ENCODE data around the gene TMEM179.

GRCh38 chr14:104574978-104575583 is 29.5 kb downstream of the TMEM179 start:
- TF ChIP-seq CTCF (IDR thresholded peaks at IDR 0.05), result no peak
- TF ChIP-seq POLR2A (IDR thresholded peaks at IDR 0.05), result no peak
